ENCODE measurements around the gene ACAP2. TPM values are rescaled to one million over a fixed set of nuclear protein-coding genes. Genes with fewer than 3 reads are reported as not detected.

The ACAP2 gene
- total RNA-seq, 1 donor from 2014 or later, result 46.0 TPM

DNA sequence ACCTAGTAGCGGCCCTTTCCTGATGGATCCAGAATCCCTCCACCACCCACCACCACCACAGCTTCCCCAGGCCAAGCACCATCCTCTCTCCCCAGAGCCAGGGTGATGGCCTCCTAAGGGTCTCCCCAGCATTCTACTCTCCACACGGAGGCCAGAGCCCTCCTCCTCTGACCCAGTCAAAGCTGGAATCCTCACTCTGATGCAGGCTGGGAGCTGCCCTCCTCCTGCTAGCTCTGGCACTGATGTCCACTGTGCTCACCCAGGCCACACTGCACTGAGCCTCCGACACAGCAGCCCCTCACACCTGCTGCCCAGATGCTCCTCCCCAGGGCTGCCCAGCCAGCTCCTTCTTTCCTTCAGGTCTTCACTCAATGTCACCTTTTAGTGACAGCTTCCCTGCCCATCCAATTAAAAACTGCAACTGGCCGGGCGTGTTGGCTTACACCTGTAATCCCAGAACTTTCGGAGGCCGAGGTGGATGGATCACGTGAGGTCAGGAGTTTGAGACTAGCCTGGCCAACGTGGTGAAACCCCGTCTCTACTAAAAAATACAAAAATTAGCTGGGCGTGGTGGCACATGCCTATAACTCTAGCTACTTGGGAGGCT is 192.9 kb downstream of the ACAP2 start:
- peaks cover 12% of the 10 kb centered on the region for H4K20me1 ChIP-seq (ENCODE audit: insufficient read depth, low read length)
- no peak overlapping the region for H3K4me2 ChIP-seq (ENCODE audit: low read length)
- TF ChIP-seq EZH2 (IDR thresholded peaks at IDR 0.05; ENCODE audit: insufficient read depth, low read length), result no peak
- TF ChIP-seq, protein P1, sequence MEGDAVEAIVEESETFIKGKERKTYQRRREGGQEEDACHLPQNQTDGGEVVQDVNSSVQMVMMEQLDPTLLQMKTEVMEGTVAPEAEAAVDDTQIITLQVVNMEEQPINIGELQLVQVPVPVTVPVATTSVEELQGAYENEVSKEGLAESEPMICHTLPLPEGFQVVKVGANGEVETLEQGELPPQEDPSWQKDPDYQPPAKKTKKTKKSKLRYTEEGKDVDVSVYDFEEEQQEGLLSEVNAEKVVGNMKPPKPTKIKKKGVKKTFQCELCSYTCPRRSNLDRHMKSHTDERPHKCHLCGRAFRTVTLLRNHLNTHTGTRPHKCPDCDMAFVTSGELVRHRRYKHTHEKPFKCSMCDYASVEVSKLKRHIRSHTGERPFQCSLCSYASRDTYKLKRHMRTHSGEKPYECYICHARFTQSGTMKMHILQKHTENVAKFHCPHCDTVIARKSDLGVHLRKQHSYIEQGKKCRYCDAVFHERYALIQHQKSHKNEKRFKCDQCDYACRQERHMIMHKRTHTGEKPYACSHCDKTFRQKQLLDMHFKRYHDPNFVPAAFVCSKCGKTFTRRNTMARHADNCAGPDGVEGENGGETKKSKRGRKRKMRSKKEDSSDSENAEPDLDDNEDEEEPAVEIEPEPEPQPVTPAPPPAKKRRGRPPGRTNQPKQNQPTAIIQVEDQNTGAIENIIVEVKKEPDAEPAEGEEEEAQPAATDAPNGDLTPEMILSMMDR (IDR thresholded peaks at IDR 0.05; ENCODE audit: insufficient read depth, low read depth, low read length), result no peak
- no peaks in the 10 kb centered on the region for H3K27me3 ChIP-seq (ENCODE audit: insufficient read depth, low read length)
- no peaks in the 10 kb centered on the region for H3K36me3 ChIP-seq (ENCODE audit: insufficient read depth, low read length)
- H3K4me1 ChIP-seq (ENCODE audit: insufficient read depth, low read length), result no peaks in the 10 kb centered on the region
- DNase-seq (ENCODE audit: low read depth) (no peak), FAIRE-seq (no peak)
- Mint-ChIP-seq H3K4me1 (ENCODE audit: low read depth, unreplicated experiment) (peaks cover 14% of the 10 kb centered on the region), H3K27ac (ENCODE audit: unreplicated experiment) (no peak overlapping the region), H3K27me3 (ENCODE audit: low read depth, unreplicated experiment) (peaks cover 3% of the 10 kb centered on the region), H3K4me3 (ENCODE audit: unreplicated experiment) (no peak overlapping the region), H3K9me3 (ENCODE audit: unreplicated experiment) (peaks cover 5% of the 10 kb centered on the region), H3K36me3 (ENCODE audit: low read depth, unreplicated experiment) (peaks cover 15% of the 10 kb centered on the region)
- no peak overlapping the region for H2AFZ ChIP-seq (ENCODE audit: low read depth, low read length)
- no peak overlapping the region for H3K9ac ChIP-seq (ENCODE audit: low read length)
- H3K79me2 ChIP-seq (ENCODE audit: insufficient read depth, low read length), result peaks cover 43% of the 10 kb centered on the region
- H3K9me3 ChIP-seq (ENCODE audit: insufficient read depth, low read depth, low read length), result no peaks in the 10 kb centered on the region
- no peak overlapping the region for H3K4me3 ChIP-seq (ENCODE audit: insufficient read depth, low read depth, low read length)
- H3K27ac ChIP-seq (ENCODE audit: low read depth, low read length), result no peak overlapping the region

DNA sequence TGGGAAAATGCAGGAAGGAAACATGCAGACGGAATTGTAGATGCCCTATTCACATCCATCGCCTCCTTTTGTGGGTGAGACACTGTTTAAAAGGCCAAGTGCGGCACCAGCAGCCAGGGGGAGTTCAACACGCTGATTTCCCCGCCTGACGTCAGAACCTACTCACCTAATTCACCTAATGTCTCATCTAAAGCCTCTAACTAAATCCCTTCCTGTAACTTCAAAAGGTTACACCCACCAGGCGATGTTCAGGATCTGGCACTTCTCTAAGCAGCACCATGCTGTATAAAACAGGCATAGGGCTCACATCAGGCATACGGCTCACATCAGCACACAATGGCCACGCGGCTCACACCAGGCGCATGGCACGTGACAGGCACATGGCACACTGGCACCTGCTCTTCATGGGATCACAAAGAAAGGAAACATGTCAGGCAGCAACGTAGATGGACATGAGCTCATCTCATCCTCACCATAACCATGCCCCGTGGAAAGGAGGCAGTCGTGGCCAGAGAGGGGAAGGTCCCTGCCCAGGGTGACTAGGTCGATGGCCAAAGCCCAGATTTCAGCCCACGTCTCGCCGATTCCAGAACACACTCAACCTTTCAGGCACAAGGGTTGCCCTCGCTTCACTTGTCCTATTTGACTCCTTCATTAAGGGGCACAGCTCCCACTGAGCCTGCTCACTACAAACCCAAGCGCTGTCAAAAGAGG is 193.6 kb downstream of the ACAP2 start:
- Mint-ChIP-seq H3K9me3 (ENCODE audit: unreplicated experiment) (peaks cover 5% of the 10 kb centered on the region), H3K27me3 (ENCODE audit: low read depth, unreplicated experiment) (no peaks in the 10 kb centered on the region), H3K27ac (ENCODE audit: unreplicated experiment) (no peak overlapping the region), H3K36me3 (ENCODE audit: low read depth, unreplicated experiment) (peaks cover 15% of the 10 kb centered on the region), H3K4me3 (ENCODE audit: unreplicated experiment) (no peak overlapping the region), H3K4me1 (ENCODE audit: low read depth, unreplicated experiment) (peaks cover 14% of the 10 kb centered on the region)
- no peak overlapping the region for H2AFZ ChIP-seq (ENCODE audit: low read depth, low read length)
- no peaks in the 10 kb centered on the region for H3K36me3 ChIP-seq (ENCODE audit: insufficient read depth, low read length)
- no peak overlapping the region for H3K4me3 ChIP-seq (ENCODE audit: insufficient read depth, low read depth, low read length)
- peaks cover 35% of the 10 kb centered on the region for H3K79me2 ChIP-seq (ENCODE audit: insufficient read depth, low read length)
- H3K9ac ChIP-seq (ENCODE audit: low read length), result no peak overlapping the region
- no peak for TF ChIP-seq EZH2 (IDR thresholded peaks at IDR 0.05; ENCODE audit: insufficient read depth, low read length)
- TF ChIP-seq, protein P1 (IDR thresholded peaks at IDR 0.05; ENCODE audit: insufficient read depth, low read depth, low read length), result no peak
- no peak overlapping the region for H3K27ac ChIP-seq (ENCODE audit: low read depth, low read length)
- H3K4me1 ChIP-seq (ENCODE audit: insufficient read depth, low read length), result no peaks in the 10 kb centered on the region
- DNase-seq (ENCODE audit: low read depth), result no peak
- H4K20me1 ChIP-seq (ENCODE audit: insufficient read depth, low read length), result peaks cover 12% of the 10 kb centered on the region
- H3K4me2 ChIP-seq (ENCODE audit: low read length), result no peak overlapping the region
- H3K27me3 ChIP-seq (ENCODE audit: insufficient read depth, low read length), result no peaks in the 10 kb centered on the region
- no peak for FAIRE-seq
- no peaks in the 10 kb centered on the region for H3K9me3 ChIP-seq (ENCODE audit: insufficient read depth, low read depth, low read length)

- Histone ChIP-seq H3K4me1 (ENCODE audit: insufficient read depth, low read length) (no peaks in the 10 kb centered on the region), H3K79me2 (ENCODE audit: insufficient read depth, low read length) (peaks cover 31% of the 10 kb centered on the region)
- FAIRE-seq, result no peak
These were observed 194.5 kb downstream of the ACAP2 start for GRCh38 chr3:195248281-195248680.

More at GRCh38 chr3:195248281-195248680, 194.5 kb downstream of the ACAP2 start:
- no peaks in the 10 kb centered on the region for H3K9me3 ChIP-seq (ENCODE audit: insufficient read depth, low read depth, low read length)
- Mint-ChIP-seq H3K36me3 (ENCODE audit: low read depth, unreplicated experiment) (peaks cover 15% of the 10 kb centered on the region), H3K27ac (ENCODE audit: unreplicated experiment) (no peak overlapping the region), H3K4me1 (ENCODE audit: low read depth, unreplicated experiment) (peaks cover 14% of the 10 kb centered on the region), H3K4me3 (ENCODE audit: unreplicated experiment) (no peak overlapping the region), H3K27me3 (ENCODE audit: low read depth, unreplicated experiment) (no peaks in the 10 kb centered on the region), H3K9me3 (ENCODE audit: unreplicated experiment) (peaks cover 5% of the 10 kb centered on the region)
- no peak overlapping the region for H3K27ac ChIP-seq (ENCODE audit: low read depth, low read length)
- H3K9ac ChIP-seq (ENCODE audit: low read length), result no peak overlapping the region
- H3K4me2 ChIP-seq (ENCODE audit: low read length), result no peak overlapping the region
- no peak overlapping the region for H3K4me3 ChIP-seq (ENCODE audit: insufficient read depth, low read depth, low read length)
- no peak for DNase-seq (ENCODE audit: low read depth)
- peaks cover 12% of the 10 kb centered on the region for H4K20me1 ChIP-seq (ENCODE audit: insufficient read depth, low read length)
- H3K36me3 ChIP-seq (ENCODE audit: insufficient read depth, low read length), result no peaks in the 10 kb centered on the region
- TF ChIP-seq, protein P1 (IDR thresholded peaks at IDR 0.05; ENCODE audit: insufficient read depth, low read depth, low read length), result no peak
- no peak for TF ChIP-seq EZH2 (IDR thresholded peaks at IDR 0.05; ENCODE audit: insufficient read depth, low read length)
- H3K27me3 ChIP-seq (ENCODE audit: insufficient read depth, low read length), result no peaks in the 10 kb centered on the region
- no peak overlapping the region for H2AFZ ChIP-seq (ENCODE audit: low read depth, low read length)
